GM19099 (cell line): ENCODE results near the gene HOXB8.

Source experiments
- POLR2A ChIP-seq: IDR thresholded peaks from 3 replicates; pipeline ENCODE4 v1.6.1; 2011; ENCODE audit warnings: low read depth; ENCODE audit not compliant: insufficient read length; ENCODE audit errors: extremely low read depth

The HOXB8 gene

GRCh38 chr17:48622857-48623256 lies 7.8 kb upstream of the HOXB8 start:
- TF ChIP-seq POLR2A = no peak

GRCh38 chr17:48621410-48622392 lies 6.6 kb upstream of the HOXB8 start:
- no peak for TF ChIP-seq POLR2A

- no peak for TF ChIP-seq POLR2A
Measured at GRCh38 chr17:48620461-48621139, 5.5 kb upstream of the HOXB8 start.

- no peak for TF ChIP-seq POLR2A
Measured at GRCh38 chr17:48619826-48620449, 4.8 kb upstream of the HOXB8 start.

- no peak for TF ChIP-seq POLR2A
Measured at GRCh38 chr17:48618256-48618896, 3.3 kb upstream of the HOXB8 start.

- no peak for TF ChIP-seq POLR2A
Measured at GRCh38 chr17:48617471-48618255, 2.6 kb upstream of the HOXB8 start.

GRCh38 chr17:48616717-48617470 lies 1.8 kb upstream of the HOXB8 start:
- no peak for TF ChIP-seq POLR2A

- no peak for TF ChIP-seq POLR2A
Measured at GRCh38 chr17:48615963-48616716, 1.0 kb upstream of the HOXB8 start.

GRCh38 chr17:48613862-48614694 lies 1.0 kb downstream of the HOXB8 start:
- no peak for TF ChIP-seq POLR2A

GRCh38 chr17:48612854-48613691 lies 2.0 kb downstream of the HOXB8 start:
- TF ChIP-seq POLR2A = no peak

- no peak for TF ChIP-seq POLR2A
Measured at GRCh38 chr17:48612456-48612853, 2.6 kb downstream of the HOXB8 start.
